ENCODE data around the gene MRPS18B. TPM values are rescaled to one million over a fixed set of nuclear protein-coding genes. Genes with fewer than 3 reads are reported as not detected.

The MRPS18B gene
- total RNA-seq, 1 donor from 2014 or later, result 57.7 TPM

DNA sequence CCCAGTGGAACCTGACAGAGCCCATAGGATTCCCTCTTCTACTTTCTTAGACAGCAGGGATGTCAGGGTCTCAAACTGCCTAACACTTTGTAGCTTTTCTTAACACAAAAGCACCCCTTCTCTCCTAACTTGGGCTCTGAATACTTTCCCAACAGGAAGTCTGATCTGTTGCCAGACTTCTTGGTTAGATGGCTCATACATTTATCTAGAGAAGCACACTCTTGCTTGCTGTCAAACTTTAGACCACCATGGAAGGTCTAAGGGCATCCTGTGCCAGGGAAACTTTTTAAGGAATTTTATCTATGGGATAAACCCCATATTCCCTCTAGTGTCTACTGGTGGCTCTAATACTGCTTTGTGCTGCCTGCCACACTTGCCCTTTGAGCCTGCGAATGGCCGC is 26.0 kb downstream of the MRPS18B start:
- no peak overlapping the region for H3K27ac Mint-ChIP-seq
- no peak for DNase-seq
- TF ChIP-seq, protein P1, sequence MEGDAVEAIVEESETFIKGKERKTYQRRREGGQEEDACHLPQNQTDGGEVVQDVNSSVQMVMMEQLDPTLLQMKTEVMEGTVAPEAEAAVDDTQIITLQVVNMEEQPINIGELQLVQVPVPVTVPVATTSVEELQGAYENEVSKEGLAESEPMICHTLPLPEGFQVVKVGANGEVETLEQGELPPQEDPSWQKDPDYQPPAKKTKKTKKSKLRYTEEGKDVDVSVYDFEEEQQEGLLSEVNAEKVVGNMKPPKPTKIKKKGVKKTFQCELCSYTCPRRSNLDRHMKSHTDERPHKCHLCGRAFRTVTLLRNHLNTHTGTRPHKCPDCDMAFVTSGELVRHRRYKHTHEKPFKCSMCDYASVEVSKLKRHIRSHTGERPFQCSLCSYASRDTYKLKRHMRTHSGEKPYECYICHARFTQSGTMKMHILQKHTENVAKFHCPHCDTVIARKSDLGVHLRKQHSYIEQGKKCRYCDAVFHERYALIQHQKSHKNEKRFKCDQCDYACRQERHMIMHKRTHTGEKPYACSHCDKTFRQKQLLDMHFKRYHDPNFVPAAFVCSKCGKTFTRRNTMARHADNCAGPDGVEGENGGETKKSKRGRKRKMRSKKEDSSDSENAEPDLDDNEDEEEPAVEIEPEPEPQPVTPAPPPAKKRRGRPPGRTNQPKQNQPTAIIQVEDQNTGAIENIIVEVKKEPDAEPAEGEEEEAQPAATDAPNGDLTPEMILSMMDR (IDR thresholded peaks at IDR 0.05), result no peak
- no peaks in the 10 kb centered on the region for H3K27me3 Mint-ChIP-seq
- ATAC-seq (ENCODE audit: low read depth), result no peak
- H3K4me1 Mint-ChIP-seq, result peaks cover 26% of the 10 kb centered on the region
- no peaks in the 10 kb centered on the region for H3K9me3 Mint-ChIP-seq
- intact Hi-C loops (cut with micrococcal nuclease), result no loop called here
- ChIA-PET POLR2A (interaction anchor here (0.6 kb wide), 1 partner anchor 22 kb away, joined by 4 read pairs; no protein-coding TSS in a partner anchor), CTCF (no interaction called here)
- no peak overlapping the region for H3K4me3 Mint-ChIP-seq
- H3K36me3 Mint-ChIP-seq (ENCODE audit: low read depth), result peaks cover 58% of the 10 kb centered on the region

DNA sequence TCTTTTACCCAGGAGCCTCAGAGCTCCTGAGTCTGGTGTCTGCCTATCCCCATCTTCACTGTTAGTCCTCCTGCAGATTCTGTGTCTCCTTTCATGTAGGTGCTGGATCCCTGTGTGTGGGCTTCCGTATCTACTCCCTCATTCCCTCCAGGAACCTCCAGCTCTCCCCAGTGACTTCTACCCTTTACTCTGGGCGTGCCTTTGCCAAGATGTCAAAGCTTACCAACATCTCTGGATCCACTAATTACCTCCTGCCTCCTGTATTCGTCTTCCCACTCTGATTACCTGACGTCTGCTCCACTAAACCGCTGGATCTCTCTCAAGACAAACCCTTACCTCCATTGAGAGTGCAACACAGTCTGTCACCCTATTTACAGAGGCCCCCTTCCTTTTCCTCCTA is 27.1 kb downstream of the MRPS18B start:
- H3K4me3 Mint-ChIP-seq, result no peak overlapping the region
- DNase-seq, result no peak
- H3K27ac Mint-ChIP-seq, result no peak overlapping the region
- H3K27me3 Mint-ChIP-seq, result no peaks in the 10 kb centered on the region
- no peak for ATAC-seq (ENCODE audit: low read depth)
- intact Hi-C loops (cut with micrococcal nuclease), result no loop called here
- H3K4me1 Mint-ChIP-seq, result peaks cover 28% of the 10 kb centered on the region
- H3K36me3 Mint-ChIP-seq (ENCODE audit: low read depth), result peaks cover 58% of the 10 kb centered on the region
- ChIA-PET CTCF (interaction anchor here (2.3 kb wide), 1 partner anchor 86 kb away, joined by 5 read pairs; no protein-coding TSS in a partner anchor), POLR2A (interaction anchor here (0.7 to 1.0 kb wide), 3 partner anchors 27 to 318 kb away, joined by 3 to 6 read pairs (median 3); partner anchors contain the start of genes MRPS18B and PPP1R10)
- H3K9me3 Mint-ChIP-seq, result no peaks in the 10 kb centered on the region
- TF ChIP-seq, protein P1 (IDR thresholded peaks at IDR 0.05), result no peak

DNA sequence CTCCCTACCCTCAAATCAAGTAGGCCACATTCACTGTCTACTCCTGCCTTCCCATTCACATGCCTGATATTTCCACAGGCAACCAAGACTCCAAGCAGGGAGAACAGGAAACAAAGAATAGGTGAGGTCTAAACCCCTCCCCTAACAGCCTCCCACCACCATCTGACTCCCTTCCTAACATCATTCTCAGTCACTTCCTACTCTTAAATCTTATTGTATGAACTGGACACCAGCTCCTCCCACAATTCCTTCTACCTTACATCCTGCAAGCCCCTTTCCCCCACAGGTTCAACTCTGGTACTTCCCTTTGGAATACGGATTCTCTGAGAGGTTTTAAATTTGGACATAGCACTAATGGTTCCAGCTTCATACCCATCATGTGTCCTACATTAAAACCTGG is 28.3 kb downstream of the MRPS18B start:
- Mint-ChIP-seq H3K4me3 (peak overlapping the region; percentile 91), H3K36me3 (ENCODE audit: low read depth) (peaks cover 51% of the 10 kb centered on the region), H3K9me3 (no peaks in the 10 kb centered on the region), H3K27me3 (no peaks in the 10 kb centered on the region), H3K27ac (peak overlapping the region; percentile 59), H3K4me1 (peaks cover 30% of the 10 kb centered on the region)
- ATAC-seq (ENCODE audit: low read depth) (no peak), DNase-seq (no peak)
- intact Hi-C loops (cut with micrococcal nuclease), result loop anchor here (2.0 kb wide), 1 partner anchor 19 kb away; the partner anchor contains the start of gene ATAT1
- CTCF ChIA-PET, result interaction anchor here (0.7 to 2.3 kb wide), 3 partner anchors 33 to 85 kb away, joined by 3 to 5 read pairs (median 4); no protein-coding TSS in a partner anchor
- TF ChIP-seq, protein P1 (IDR thresholded peaks at IDR 0.05), result no peak
- POLR2A ChIA-PET, result interaction anchor here (0.6 to 1.7 kb wide), 3 partner anchors 28 to 79 kb away, joined by 3 to 10 read pairs (median 8); partner anchors contain the start of genes MRPS18B and PPP1R10

DNA sequence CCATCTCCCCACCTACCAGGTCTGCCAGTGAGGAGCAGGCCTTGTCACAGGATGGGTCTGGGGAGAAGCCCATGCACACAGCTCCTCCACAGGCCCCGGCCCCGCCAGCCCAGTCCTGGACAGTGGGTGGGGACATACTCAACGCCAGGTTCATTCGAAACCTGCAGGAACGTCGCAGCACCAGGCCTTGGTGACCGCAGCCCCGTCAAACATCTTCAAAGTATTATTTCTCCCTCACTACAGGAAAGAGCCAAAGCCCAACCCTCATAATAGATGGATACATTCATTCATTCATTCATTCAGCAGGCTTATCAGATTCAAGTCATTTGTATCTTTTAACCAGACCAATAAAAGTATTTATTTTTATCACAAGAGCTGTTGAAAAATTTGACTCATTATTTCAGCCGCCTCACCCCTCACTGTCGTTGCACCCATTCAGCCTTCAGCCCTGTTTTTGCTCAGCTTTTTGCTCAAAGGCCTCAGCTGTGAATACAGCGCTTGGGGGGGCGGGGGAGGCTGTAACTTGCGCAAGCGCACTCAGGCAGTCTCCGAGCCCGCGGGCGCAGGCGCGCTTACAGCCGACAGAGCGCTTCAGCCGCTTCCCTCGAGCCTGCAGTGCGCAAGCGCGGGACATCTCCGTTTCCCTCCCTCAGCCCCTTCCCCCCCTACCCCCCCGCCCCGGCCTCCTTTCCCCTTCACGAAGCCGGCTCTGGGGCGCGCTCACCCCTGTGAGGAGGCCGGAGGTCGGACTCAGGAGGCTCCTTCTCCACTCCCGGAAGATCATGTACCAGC is 29.0 kb downstream of the MRPS18B start, which contains the start of gene C6orf136:
TSS of gene C6orf136 (plus strand) at position 684 of the 792 bp plus-strand sequence. CDS start at position 783, 99 bp downstream.
- Mint-ChIP-seq H3K27me3 (no peaks in the 10 kb centered on the region), H3K27ac (peak within 1 kb of the TSS; percentile 90), H3K9me3 (no peaks in the 10 kb centered on the region), H3K4me3 (peak within 1 kb of the TSS; percentile 91), H3K36me3 (ENCODE audit: low read depth) (peaks cover 52% of the 10 kb centered on the region), H3K4me1 (peaks cover 35% of the 10 kb centered on the region)
- ATAC-seq (ENCODE audit: low read depth), result peak; percentile 78
- DNase-seq, result peak; percentile 82
- intact Hi-C loops (cut with micrococcal nuclease), result loop anchor here (1.0 to 2.0 kb wide), 7 partner anchors 20 to 157 kb away; partner anchors contain the start of genes ABCF1, ATAT1, DHX16 and GNL1
- POLR2A ChIA-PET, result interaction anchor here (0.6 to 1.7 kb wide), 7 partner anchors 9 to 309 kb away, joined by 3 to 10 read pairs (median 3); partner anchors contain the start of genes MRPS18B and PPP1R10
- CTCF ChIA-PET, result interaction anchor here (0.7 to 2.3 kb wide), 3 partner anchors 33 to 84 kb away, joined by 3 to 5 read pairs (median 4); no protein-coding TSS in a partner anchor
- TF ChIP-seq, protein P1 (IDR thresholded peaks at IDR 0.05), result no peak
